OCI-LY1 (cell line): ENCODE measurements around the gene IRF2.

Experiments used
- H2AFZ ChIP-seq: fragments of 200-600 bp; sonication (generic), shearing (Covaris generic); 2 replicates; pipeline ENCODE4 v1.6.0; 2014; ENCODE audit warnings: antibody characterized with exemption, mild to moderate bottlenecking, low read length
- H3F3A ChIP-seq: fragments of 200-600 bp; sonication (generic), shearing (Covaris generic); 2 replicates; pipeline ENCODE4 v1.6.0; 2014; ENCODE audit warnings: mild to moderate bottlenecking, antibody characterized with exemption, low read length, moderate library complexity; ENCODE audit not compliant: insufficient read depth
- H3K27ac ChIP-seq: fragments of 200-600 bp; sonication (generic); 2 replicates; pipeline ENCODE4 v1.5.1; 2014; ENCODE audit warnings: low read length, mixed run types, mild to moderate bottlenecking, low read depth; ENCODE audit not compliant: poor library complexity, severe bottlenecking
- H3K27me3 ChIP-seq: fragments of 200-600 bp; sonication (generic); 2 replicates; pipeline ENCODE4 v1.6.0; 2014; ENCODE audit warnings: antibody characterized with exemption, mild to moderate bottlenecking, low read length, moderate library complexity; ENCODE audit not compliant: insufficient read depth
- H3K36me3 ChIP-seq: fragments of 200-600 bp; sonication (generic); 2 replicates; pipeline ENCODE4 v1.6.1; 2014; ENCODE audit warnings: mild to moderate bottlenecking, antibody characterized with exemption, low read length, moderate library complexity, mixed read lengths; ENCODE audit not compliant: insufficient read depth
- H3K4me1 ChIP-seq: fragments of 200-600 bp; sonication (generic); 2 replicates; pipeline ENCODE4 v1.5.1; 2014; ENCODE audit warnings: mild to moderate bottlenecking, low read length, moderate library complexity; ENCODE audit not compliant: insufficient read depth, severe bottlenecking
- H3K4me2 ChIP-seq: fragments of 200-600 bp; sonication (generic), shearing (Covaris generic); 2 replicates; pipeline ENCODE4 v1.6.1; 2014; ENCODE audit warnings: low read length
- H3K4me3 ChIP-seq: fragments of 200-600 bp; sonication (generic); 2 replicates; pipeline ENCODE4 v1.5.1; 2014; ENCODE audit warnings: low read length, low read depth, mild to moderate bottlenecking, mixed read lengths; ENCODE audit not compliant: poor library complexity, severe bottlenecking
- H3K79me2 ChIP-seq: fragments of 200-600 bp; shearing (Covaris generic); 2 replicates; pipeline ENCODE4 v1.6.1; 2016; ENCODE audit warnings: mixed run types, low read length, mixed read lengths; ENCODE audit not compliant: insufficient read depth
- H3K9ac ChIP-seq: fragments of 200-600 bp; sonication (generic), shearing (Covaris generic); 2 replicates; pipeline ENCODE4 v1.6.1; 2014; ENCODE audit warnings: mild to moderate bottlenecking, low read length, mixed read lengths
- H3K9me2 ChIP-seq: fragments of 200-600 bp; sonication (generic), shearing (Covaris generic); 2 replicates; pipeline ENCODE4 v1.6.1; 2014; ENCODE audit warnings: low read depth, mild to moderate bottlenecking, low read length, mixed read lengths
- H3K9me3 ChIP-seq: fragments of 200-600 bp; shearing (Covaris generic); 2 replicates; pipeline ENCODE4 v1.6.1; 2014; ENCODE audit warnings: low read length, mixed read lengths
- H4K20me1 ChIP-seq: fragments of 200-600 bp; sonication (generic), shearing (Covaris generic); 2 replicates; pipeline ENCODE4 v1.6.0; 2016; ENCODE audit warnings: mild to moderate bottlenecking, low read length; ENCODE audit not compliant: insufficient read depth
- EZH2 ChIP-seq: fragments of 200-600 bp; sonication (generic), shearing (Covaris generic); IDR thresholded peaks from 2 replicates; pipeline ENCODE4 v1.8.0; 2017; ENCODE audit warnings: borderline replicate concordance, mixed run types, mild to moderate bottlenecking, antibody characterized with exemption, low read length, moderate library complexity, mixed read lengths
- TF ChIP-seq, protein P1 (sequence below): fragments of 200-600 bp; sonication (generic), shearing (Covaris generic); IDR thresholded peaks from 2 replicates; pipeline ENCODE4 v1.5.1; 2017; ENCODE audit warnings: mild to moderate bottlenecking, antibody characterized with exemption, low read length, moderate library complexity, mixed read lengths

Gene IRF2

DNA sequence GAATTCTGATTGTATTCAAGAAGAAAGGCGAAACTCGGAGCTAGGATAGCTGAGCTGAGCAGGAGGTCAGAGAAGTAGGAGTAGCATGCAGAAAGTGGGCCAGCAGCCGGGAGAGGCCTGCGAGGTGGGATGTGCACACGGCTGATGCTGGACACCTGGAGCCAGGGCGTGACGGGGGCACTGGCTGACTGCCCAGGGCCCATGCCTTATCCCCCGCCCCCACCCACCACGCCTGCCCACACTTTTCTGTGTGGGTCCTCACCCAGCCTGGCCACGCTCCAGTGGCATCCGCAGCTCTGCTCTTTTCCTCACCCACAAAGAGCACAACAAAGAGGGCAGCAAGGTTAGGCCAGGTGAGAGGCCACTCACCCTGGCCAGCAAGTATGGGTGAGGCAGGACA, 30.0 kb upstream of the IRF2 start:
- H3K9me2 ChIP-seq: no peaks in the 10 kb centered on the region
- no peaks in the 10 kb centered on the region for H4K20me1 ChIP-seq
- no peak overlapping the region for H3K27ac ChIP-seq
- H3F3A ChIP-seq: no peaks in the 10 kb centered on the region
- H3K36me3 ChIP-seq: no peaks in the 10 kb centered on the region
- no peak overlapping the region for H2AFZ ChIP-seq
- no peaks in the 10 kb centered on the region for H3K79me2 ChIP-seq
- H3K9me3 ChIP-seq: no peaks in the 10 kb centered on the region; the same call in 1 of the 2 replicates
- peak overlapping the region; percentile 37; the same call in 1 of the 2 replicates for H3K4me2 ChIP-seq
- no peak overlapping the region for H3K9ac ChIP-seq
- peaks cover 13% of the 10 kb centered on the region for H3K4me1 ChIP-seq
- no peaks in the 10 kb centered on the region for H3K27me3 ChIP-seq
- H3K4me3 ChIP-seq: no peak overlapping the region
- TF ChIP-seq, protein P1, sequence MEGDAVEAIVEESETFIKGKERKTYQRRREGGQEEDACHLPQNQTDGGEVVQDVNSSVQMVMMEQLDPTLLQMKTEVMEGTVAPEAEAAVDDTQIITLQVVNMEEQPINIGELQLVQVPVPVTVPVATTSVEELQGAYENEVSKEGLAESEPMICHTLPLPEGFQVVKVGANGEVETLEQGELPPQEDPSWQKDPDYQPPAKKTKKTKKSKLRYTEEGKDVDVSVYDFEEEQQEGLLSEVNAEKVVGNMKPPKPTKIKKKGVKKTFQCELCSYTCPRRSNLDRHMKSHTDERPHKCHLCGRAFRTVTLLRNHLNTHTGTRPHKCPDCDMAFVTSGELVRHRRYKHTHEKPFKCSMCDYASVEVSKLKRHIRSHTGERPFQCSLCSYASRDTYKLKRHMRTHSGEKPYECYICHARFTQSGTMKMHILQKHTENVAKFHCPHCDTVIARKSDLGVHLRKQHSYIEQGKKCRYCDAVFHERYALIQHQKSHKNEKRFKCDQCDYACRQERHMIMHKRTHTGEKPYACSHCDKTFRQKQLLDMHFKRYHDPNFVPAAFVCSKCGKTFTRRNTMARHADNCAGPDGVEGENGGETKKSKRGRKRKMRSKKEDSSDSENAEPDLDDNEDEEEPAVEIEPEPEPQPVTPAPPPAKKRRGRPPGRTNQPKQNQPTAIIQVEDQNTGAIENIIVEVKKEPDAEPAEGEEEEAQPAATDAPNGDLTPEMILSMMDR: no peak
- no peak for TF ChIP-seq EZH2

DNA sequence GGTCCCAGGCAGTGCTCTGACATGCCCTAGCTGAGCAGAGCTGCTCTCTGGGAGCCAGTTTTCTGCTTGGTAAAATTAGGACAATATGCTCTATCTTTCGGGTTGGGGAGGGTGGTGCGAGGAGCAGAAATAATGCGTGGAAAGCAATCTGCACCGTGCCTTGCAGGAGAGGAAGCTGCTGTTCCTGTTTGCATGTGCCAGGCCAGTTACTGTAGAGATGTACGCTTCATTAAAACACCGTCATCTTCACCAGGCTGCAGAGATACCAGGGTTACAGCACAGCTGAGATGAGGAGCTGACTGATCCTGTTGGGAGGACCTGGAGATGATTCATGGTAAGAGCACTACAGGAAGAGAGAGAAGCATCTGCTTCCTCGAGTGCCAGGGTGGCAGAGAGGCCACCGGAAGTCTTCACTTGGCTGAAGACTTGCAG, 29.5 kb upstream of the IRF2 start:
- Histone ChIP-seq H3K9ac (no peak overlapping the region), H3K4me3 (no peak overlapping the region), H3K9me2 (no peaks in the 10 kb centered on the region), H3K27me3 (no peaks in the 10 kb centered on the region), H4K20me1 (no peaks in the 10 kb centered on the region), H3F3A (no peaks in the 10 kb centered on the region), H3K4me2 (peak overlapping the region; percentile 37; the same call in 1 of the 2 replicates), H3K27ac (no peak overlapping the region), H2AFZ (no peak overlapping the region), H3K36me3 (no peaks in the 10 kb centered on the region), H3K79me2 (no peaks in the 10 kb centered on the region), H3K9me3 (no peaks in the 10 kb centered on the region), H3K4me1 (peaks cover 13% of the 10 kb centered on the region)
- no peak for TF ChIP-seq EZH2
- TF ChIP-seq, protein P1: no peak

DNA sequence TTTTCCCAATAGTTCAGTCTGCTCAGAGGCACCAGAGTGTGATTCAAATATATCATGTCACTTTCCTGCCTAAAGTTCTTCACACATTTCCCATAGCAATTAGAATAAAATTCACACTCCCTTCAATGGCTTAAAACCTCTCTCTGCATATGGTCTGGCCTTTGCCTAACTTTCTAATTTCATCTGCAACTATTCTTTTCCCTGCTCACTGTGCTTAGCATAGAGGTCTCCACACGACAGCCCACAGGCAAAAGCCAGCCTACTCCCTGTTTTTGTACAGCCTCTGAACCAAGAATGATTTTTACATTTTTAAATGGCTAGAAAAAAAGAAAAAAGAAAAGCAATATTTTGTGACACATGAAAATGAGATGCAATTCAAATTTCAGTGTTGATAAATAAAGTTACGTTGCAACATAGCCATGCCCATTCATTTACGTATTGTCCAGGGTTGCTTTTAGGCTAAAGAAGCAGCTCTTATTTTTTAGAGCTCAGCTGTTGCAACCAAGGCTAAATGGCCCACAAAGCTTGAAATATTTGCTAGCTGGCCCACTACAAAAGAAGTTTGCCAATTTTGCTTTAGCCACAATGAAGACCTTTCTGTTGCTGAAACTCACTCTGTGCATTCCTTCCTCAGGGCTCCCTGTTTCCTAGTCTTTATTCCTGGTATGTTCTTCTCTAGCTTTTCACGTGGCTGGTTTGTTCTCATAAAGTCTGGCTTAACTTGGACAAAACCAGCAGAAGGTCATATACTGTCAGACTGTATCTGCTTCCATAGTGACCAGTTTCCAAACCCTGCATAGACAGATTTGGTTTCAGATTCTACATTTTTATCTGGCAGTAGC, 26.6 kb upstream of the IRF2 start:
- TF ChIP-seq, protein P1: no peak
- no peak for TF ChIP-seq EZH2
- H3F3A ChIP-seq: no peaks in the 10 kb centered on the region
- H3K27me3 ChIP-seq: no peaks in the 10 kb centered on the region
- H4K20me1 ChIP-seq: no peaks in the 10 kb centered on the region
- H3K9me2 ChIP-seq: no peaks in the 10 kb centered on the region
- no peak overlapping the region for H2AFZ ChIP-seq
- no peaks in the 10 kb centered on the region for H3K9me3 ChIP-seq
- H3K36me3 ChIP-seq: no peaks in the 10 kb centered on the region
- no peak overlapping the region for H3K9ac ChIP-seq
- no peak overlapping the region for H3K27ac ChIP-seq
- no peak overlapping the region for H3K4me2 ChIP-seq
- H3K4me3 ChIP-seq: no peak overlapping the region
- H3K79me2 ChIP-seq: no peaks in the 10 kb centered on the region
- H3K4me1 ChIP-seq: peaks cover 20% of the 10 kb centered on the region
